RWPE1 (cell line): ENCODE data around the gene GALE.
"Not testable (repeated sequence)": the region's sequence is repeated elsewhere in the genome, so short reads cannot be mapped to it uniquely, and the experiment has no call there.

ENCODE experiments used
- CTCF ChIA-PET: fragments of 350-600 bp; sonication (Branson Sonifier 250); formaldehyde crosslinking; extraction: SDS; loops from one replicate; lab custom pipeline; 2021; lab: Yijun Ruan, JAX
- POLR2A ChIA-PET: fragments of 400-600 bp; formaldehyde crosslinking; extraction: SDS; loops from one replicate; lab custom pipeline; 2020; ENCODE audit warnings: antibody characterized with exemption; ENCODE audit not compliant: low non-redundant PET; lab: Yijun Ruan, JAX
- DNase-seq: peaks from one replicate; pipeline ENCODE4 v3.0.0; 2012; ENCODE audit warnings: low spot score
- H3K27ac ChIP-seq: fragments of 450-650 bp; 2 replicates; pipeline ENCODE4 v1.5.1; 2017
- CTCF ChIP-seq: fragments of 450-650 bp; conservative IDR thresholded peaks from 2 replicates; pipeline ENCODE4 v1.5.1; 2017; ENCODE audit warnings: low read depth, mild to moderate bottlenecking

The GALE gene

GRCh38 chr1:23803674-23804073, 3.1 kb upstream of the GALE start:
- no peak for TF ChIP-seq CTCF
- POLR2A ChIA-PET = no interaction called here
- CTCF ChIA-PET = no interaction called here
- no peak for DNase-seq
- H3K27ac ChIP-seq = peak overlapping the region; percentile 11; the same call in 1 of the 2 replicates

GRCh38 chr1:23802809-23803342, 2.3 kb upstream of the GALE start:
- POLR2A ChIA-PET = interaction anchor here (0.6 to 0.7 kb wide), 2 partner anchors 20 to 40 kb away, joined by 3 read pairs; no protein-coding TSS in a partner anchor

GRCh38 chr1:23801876-23802275, 1.3 kb upstream of the GALE start:
- DNase-seq = no peak
- CTCF ChIA-PET = interaction anchor here (0.5 to 2.3 kb wide), 4 partner anchors 9 to 117 kb away, joined by 3 to 13 read pairs (median 3); partner anchors contain the start of gene HMGCL
- POLR2A ChIA-PET = interaction anchor here (2.9 kb wide), 1 partner anchor 22 kb away, joined by 15 read pairs; no protein-coding TSS in a partner anchor
- peak overlapping the region; percentile 98 for H3K27ac ChIP-seq
- TF ChIP-seq CTCF = no peak

More at GRCh38 chr1:23802809-23803342, 2.3 kb upstream of the GALE start:
- DNase-seq = not testable (repeated sequence)
- peak overlapping the region; percentile 98 for H3K27ac ChIP-seq
- CTCF ChIA-PET = interaction anchor here (0.6 to 2.3 kb wide), 2 partner anchors 8 to 23 kb away, joined by 3 to 13 read pairs; partner anchors contain the start of gene HMGCL

GRCh38 chr1:23801338-23801748, 789 bp upstream of the GALE start:
- no peak for TF ChIP-seq CTCF
- ChIA-PET CTCF (interaction anchor here (0.5 to 2.3 kb wide), 2 partner anchors 10 to 118 kb away, joined by 3 to 13 read pairs; no protein-coding TSS in a partner anchor), POLR2A (interaction anchor here (1.2 to 2.9 kb wide), 3 partner anchors 10 to 21 kb away, joined by 3 to 15 read pairs (median 8); no protein-coding TSS in a partner anchor)
- peak overlapping the region; percentile 98 for H3K27ac ChIP-seq
- no peak for DNase-seq

- DNase-seq = peak; percentile 97
- no peak for TF ChIP-seq CTCF
- ChIA-PET CTCF (interaction anchor here (0.5 to 1.1 kb wide), 4 partner anchors 8 to 356 kb away, joined by 3 to 5 read pairs (median 4); no protein-coding TSS in a partner anchor), POLR2A (interaction anchor here (0.9 to 2.9 kb wide), 5 partner anchors 8 to 22 kb away, joined by 3 to 15 read pairs (median 5); partner anchors contain the start of gene PITHD1)
- peak overlapping the region; percentile 98 for H3K27ac ChIP-seq
These were observed 769 bp downstream of the GALE start for GRCh38 chr1:23799570-23800399.

GRCh38 chr1:23799255-23799569, 1.3 kb downstream of the GALE start:
- POLR2A ChIA-PET = interaction anchor here (0.8 to 2.9 kb wide), 5 partner anchors 10 to 27 kb away, joined by 3 to 15 read pairs (median 5); partner anchors contain the start of gene PITHD1
- CTCF ChIA-PET = interaction anchor here (0.5 kb wide), 2 partner anchors 78 to 102 kb away, joined by 3 to 4 read pairs; no protein-coding TSS in a partner anchor

More at GRCh38 chr1:23799255-23799569, 1.3 kb downstream of the GALE start:
- no peak for TF ChIP-seq CTCF
- no peak for DNase-seq
- peak overlapping the region; percentile 98 for H3K27ac ChIP-seq
